GM06990 (cell line): Measurements from ENCODE around the gene HCN2.

ENCODE experiments used
- DNase-seq: peaks from one replicate; pipeline ENCODE4 v3.0.0-alpha.2; 2011; ENCODE audit not compliant: insufficient read length; ENCODE audit errors: extremely low read depth
- H3K27me3 ChIP-seq: replicated peaks from 2 replicates; pipeline ENCODE4 v1.6.0; 2011; ENCODE audit warnings: low read length; ENCODE audit not compliant: control insufficient read depth, insufficient read depth
- H3K36me3 ChIP-seq: 2 replicates; pipeline ENCODE4 v1.5.1; 2011; ENCODE audit warnings: low read length; ENCODE audit not compliant: control insufficient read depth, insufficient read depth
- H3K4me3 ChIP-seq: replicated peaks from 2 replicates; pipeline ENCODE4 v1.5.1; 2011; ENCODE audit warnings: low read depth, mild to moderate bottlenecking, control low read depth, low read length
- CTCF ChIP-seq: IDR thresholded peaks from 2 replicates; pipeline ENCODE4 v1.5.1; 2011; ENCODE audit warnings: low read length, control low read depth, mild to moderate bottlenecking, inconsistent platforms; ENCODE audit not compliant: insufficient read depth, poor library complexity, severe bottlenecking

The HCN2 gene

GRCh38 chr19:556611-557382 lies 32.9 kb upstream of the HCN2 start:
- H3K4me3 ChIP-seq, result no peak overlapping the region

GRCh38 chr19:558770-559439 lies 30.8 kb upstream of the HCN2 start:
- Histone ChIP-seq H3K4me3 (no peak overlapping the region), H3K36me3 (no peaks in the 10 kb centered on the region), H3K27me3 (no peaks in the 10 kb centered on the region)
- DNase-seq, result no peak
- no peak for TF ChIP-seq CTCF

More at GRCh38 chr19:556611-557382, 32.9 kb upstream of the HCN2 start:
- DNase-seq, result no peak
- no peak for TF ChIP-seq CTCF
- H3K36me3 ChIP-seq, result no peaks in the 10 kb centered on the region
- H3K27me3 ChIP-seq, result no peaks in the 10 kb centered on the region

GRCh38 chr19:560121-560520 lies 29.6 kb upstream of the HCN2 start:
- no peak for DNase-seq
- no peak for TF ChIP-seq CTCF
- Histone ChIP-seq H3K4me3 (no peak overlapping the region; the same call in 1 of the 2 replicates), H3K27me3 (no peaks in the 10 kb centered on the region), H3K36me3 (no peaks in the 10 kb centered on the region)

GRCh38 chr19:566403-566802 lies 23.3 kb upstream of the HCN2 start:
- TF ChIP-seq CTCF, result no peak
- Histone ChIP-seq H3K4me3 (no peak overlapping the region), H3K36me3 (no peaks in the 10 kb centered on the region), H3K27me3 (no peaks in the 10 kb centered on the region)
- DNase-seq, result no peak

GRCh38 chr19:566844-567243 lies 22.8 kb upstream of the HCN2 start:
- H3K27me3 ChIP-seq, result no peaks in the 10 kb centered on the region
- H3K36me3 ChIP-seq, result no peaks in the 10 kb centered on the region
- TF ChIP-seq CTCF, result no peak
- no peak for DNase-seq
- no peak overlapping the region for H3K4me3 ChIP-seq
